ENCODE data around the gene MACROD2. TPM values are rescaled to one million over a fixed set of nuclear protein-coding genes. Genes with fewer than 3 reads are reported as not detected.

The MACROD2 gene
- total and polyA plus RNA-seq, 9 donors, result 3.7 to 25.5 (median 7.8) TPM

DNA sequence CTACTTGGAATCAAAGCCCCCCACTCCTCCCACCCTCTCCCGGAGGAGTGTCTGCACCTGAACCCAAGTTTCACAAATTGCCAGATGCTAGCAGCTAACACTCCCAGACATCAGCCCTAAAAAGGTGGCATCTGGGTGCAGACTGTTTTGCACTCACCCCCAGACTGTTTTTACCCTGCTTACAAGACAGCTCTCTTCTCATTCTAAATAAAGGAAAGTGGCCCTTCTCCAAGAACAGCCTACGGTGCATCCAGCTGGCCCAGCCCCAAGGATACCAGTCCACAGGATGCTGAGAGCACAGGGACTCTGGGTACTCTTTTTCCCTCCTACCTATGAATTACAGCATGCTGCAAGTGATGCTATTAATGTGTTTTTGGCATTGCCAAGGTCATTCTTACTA, 1184.1 kb downstream of the MACROD2 start:
- Histone ChIP-seq H3K27me3 (no peaks in the 10 kb centered on the region), H3K4me1 (ENCODE audit: insufficient read depth) (no peaks in the 10 kb centered on the region), H3K4me3 (no peak overlapping the region), H3K9me3 (no peaks in the 10 kb centered on the region), H3K36me3 (no peaks in the 10 kb centered on the region), H3K27ac (no peak overlapping the region)
- TF ChIP-seq, protein P1, sequence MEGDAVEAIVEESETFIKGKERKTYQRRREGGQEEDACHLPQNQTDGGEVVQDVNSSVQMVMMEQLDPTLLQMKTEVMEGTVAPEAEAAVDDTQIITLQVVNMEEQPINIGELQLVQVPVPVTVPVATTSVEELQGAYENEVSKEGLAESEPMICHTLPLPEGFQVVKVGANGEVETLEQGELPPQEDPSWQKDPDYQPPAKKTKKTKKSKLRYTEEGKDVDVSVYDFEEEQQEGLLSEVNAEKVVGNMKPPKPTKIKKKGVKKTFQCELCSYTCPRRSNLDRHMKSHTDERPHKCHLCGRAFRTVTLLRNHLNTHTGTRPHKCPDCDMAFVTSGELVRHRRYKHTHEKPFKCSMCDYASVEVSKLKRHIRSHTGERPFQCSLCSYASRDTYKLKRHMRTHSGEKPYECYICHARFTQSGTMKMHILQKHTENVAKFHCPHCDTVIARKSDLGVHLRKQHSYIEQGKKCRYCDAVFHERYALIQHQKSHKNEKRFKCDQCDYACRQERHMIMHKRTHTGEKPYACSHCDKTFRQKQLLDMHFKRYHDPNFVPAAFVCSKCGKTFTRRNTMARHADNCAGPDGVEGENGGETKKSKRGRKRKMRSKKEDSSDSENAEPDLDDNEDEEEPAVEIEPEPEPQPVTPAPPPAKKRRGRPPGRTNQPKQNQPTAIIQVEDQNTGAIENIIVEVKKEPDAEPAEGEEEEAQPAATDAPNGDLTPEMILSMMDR (IDR thresholded peaks at IDR 0.05), result no peak
- TF ChIP-seq POLR2A (IDR thresholded peaks at IDR 0.05) (no peak), EP300 (IDR thresholded peaks at IDR 0.05) (no peak)
- DNase-seq, result peak in 2 of 5 donors; percentile 16 to 48
- WGBS, 3 donors, result 43 to 44% (median 44%) methylated on average over 2 of the region's 2 CpGs
- intact Hi-C loops (cut with DNase I), result no loop called here

DNA sequence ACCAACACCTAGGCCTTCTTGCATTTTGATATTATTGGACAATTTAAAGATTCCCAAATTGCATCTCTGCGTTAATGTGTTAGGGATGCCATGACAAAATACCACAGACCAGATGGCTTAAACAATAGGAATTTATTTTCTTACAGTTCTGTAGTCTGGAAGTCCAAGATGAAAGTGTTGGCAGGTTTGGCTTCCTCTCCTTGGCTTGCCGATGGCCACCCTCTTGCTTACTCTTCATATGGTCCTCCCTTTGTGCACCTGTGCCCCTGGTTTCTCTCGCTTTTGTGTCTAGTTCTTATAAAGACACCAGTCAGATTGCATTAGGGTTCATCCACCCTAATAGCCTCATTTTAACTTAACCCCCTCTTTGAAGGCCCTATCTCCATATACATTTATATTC, 1184.5 kb downstream of the MACROD2 start:
- whole genome bisulfite sequencing, 3 donors, result 95 to 96% (median 95%) methylated on average over 3 of the region's 3 CpGs
- H3K4me1 ChIP-seq (ENCODE audit: insufficient read depth), result no peaks in the 10 kb centered on the region
- no peak for DNase-seq
- no peaks in the 10 kb centered on the region for H3K9me3 ChIP-seq
- no peaks in the 10 kb centered on the region for H3K27me3 ChIP-seq
- intact Hi-C loops (cut with DNase I), result no loop called here
- TF ChIP-seq, protein P1 (IDR thresholded peaks at IDR 0.05), result no peak
- no peak for TF ChIP-seq EP300 (IDR thresholded peaks at IDR 0.05)
- no peak for TF ChIP-seq POLR2A (IDR thresholded peaks at IDR 0.05)
- H3K36me3 ChIP-seq, result no peaks in the 10 kb centered on the region
- H3K4me3 ChIP-seq, result no peak overlapping the region
- no peak overlapping the region for H3K27ac ChIP-seq

DNA sequence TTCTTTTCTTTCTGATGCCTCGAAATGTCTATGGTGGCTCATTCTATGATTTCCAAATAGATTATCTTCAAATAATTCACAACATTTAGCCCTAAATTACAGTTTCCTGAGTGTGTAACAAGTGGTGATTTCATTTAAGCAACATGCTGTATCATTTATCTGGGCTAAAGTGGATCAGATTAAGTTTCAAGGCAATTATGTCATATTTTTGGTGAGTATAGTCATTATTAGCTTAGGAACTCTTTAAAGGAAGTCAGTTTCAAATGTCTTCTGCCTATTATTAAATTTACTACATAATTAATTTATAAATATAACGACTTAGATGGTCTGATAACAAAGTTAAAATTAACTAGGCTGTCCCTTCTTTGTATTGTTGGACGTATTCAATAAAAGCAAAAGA, 1190.0 kb downstream of the MACROD2 start:
- Histone ChIP-seq H3K9me3 (no peaks in the 10 kb centered on the region), H3K27me3 (no peaks in the 10 kb centered on the region), H3K36me3 (no peaks in the 10 kb centered on the region), H3K27ac (no peak overlapping the region), H3K4me3 (no peak overlapping the region), H3K4me1 (ENCODE audit: insufficient read depth) (no peaks in the 10 kb centered on the region)
- intact Hi-C loops (cut with DNase I), result no loop called here
- TF ChIP-seq POLR2A (IDR thresholded peaks at IDR 0.05) (no peak), EP300 (IDR thresholded peaks at IDR 0.05) (no peak)
- TF ChIP-seq, protein P1 (IDR thresholded peaks at IDR 0.05), result no peak
- 46 to 63% (median 52%) methylated on average over 3 of the region's 3 CpGs for WGBS, 3 donors
- no peak for DNase-seq

DNA sequence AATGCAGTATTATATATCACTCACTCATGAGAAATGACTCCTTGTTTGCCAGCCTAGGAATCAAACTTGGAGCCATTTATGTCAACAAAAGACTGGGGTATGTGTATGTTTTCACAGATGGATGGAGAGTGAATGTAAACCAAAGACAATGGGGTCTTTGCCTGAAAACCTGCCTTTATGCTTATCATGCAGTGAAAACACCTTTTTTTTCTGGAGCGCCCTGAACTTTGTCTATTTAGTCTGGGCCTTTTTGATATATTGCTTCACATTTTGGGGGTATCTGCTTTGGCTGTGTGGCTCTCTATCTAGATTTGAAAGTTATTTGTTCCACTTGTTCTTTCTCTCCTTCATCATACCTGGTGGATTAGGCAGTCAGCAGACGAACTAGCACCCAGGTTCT, 1190.6 kb downstream of the MACROD2 start:
- no peak for TF ChIP-seq EP300 (IDR thresholded peaks at IDR 0.05)
- no peak for TF ChIP-seq POLR2A (IDR thresholded peaks at IDR 0.05)
- TF ChIP-seq, protein P1 (IDR thresholded peaks at IDR 0.05), result no peak
- intact Hi-C loops (cut with DNase I), result no loop called here
- Histone ChIP-seq H3K4me3 (no peak overlapping the region), H3K9me3 (no peaks in the 10 kb centered on the region), H3K36me3 (no peaks in the 10 kb centered on the region), H3K27me3 (no peaks in the 10 kb centered on the region), H3K4me1 (ENCODE audit: insufficient read depth) (no peaks in the 10 kb centered on the region), H3K27ac (no peak overlapping the region)
- WGBS, 3 donors, result 48 to 94% (median 66%) methylated on average over 2 of the region's 2 CpGs
- DNase-seq, result no peak

Measured in ovary (tissue), 9 donors.